Measurements from ENCODE around the gene ZNF8. TPM values are rescaled to one million over a fixed set of nuclear protein-coding genes. Genes with fewer than 3 reads are reported as not detected.

Gene ZNF8
- total RNA-seq = 1 to 10 TPM in 2 of 4 donors, under 1 TPM in 2; 0.78 to 2.1 (median 1.2) TPM

- Histone ChIP-seq H3K27ac (peak within 1 kb of the TSS; percentile 72 to 91 (median 83)), H3K27me3 (peaks cover 0 to 10% (median 7%) of the 10 kb centered on the region in 3 donors), H3K4me3 (peak within 1 kb of the TSS; percentile 74 to 82 (median 78)), H3K36me3 (peaks cover 0 to 11% of the 10 kb centered on the region in 2 donors), H3K4me1 (peaks cover 4 to 15% of the 10 kb centered on the region in 2 donors), H3K9me3 (peaks cover 0 to 5% (median 0%) of the 10 kb centered on the region in 3 donors)
- intact Hi-C loops (cut with DNase I; ENCODE audit: low total_unique reads) (loop anchor here (1.0 kb wide), 1 partner anchor 27 kb away; the partner anchor contains the start of gene ERVK3-1), in situ Hi-C loops (cut with MboI; ENCODE audit: low sequenced_read_pairs in 4 of 4) (no loop called here)
- ATAC-seq = peak; percentile 94 to 95
- DNase-seq = peak; percentile 85 to 89
- TF ChIP-seq POLR2A (IDR thresholded peaks at IDR 0.05) = peak; percentile 20 to 39
- TF ChIP-seq, protein P1, sequence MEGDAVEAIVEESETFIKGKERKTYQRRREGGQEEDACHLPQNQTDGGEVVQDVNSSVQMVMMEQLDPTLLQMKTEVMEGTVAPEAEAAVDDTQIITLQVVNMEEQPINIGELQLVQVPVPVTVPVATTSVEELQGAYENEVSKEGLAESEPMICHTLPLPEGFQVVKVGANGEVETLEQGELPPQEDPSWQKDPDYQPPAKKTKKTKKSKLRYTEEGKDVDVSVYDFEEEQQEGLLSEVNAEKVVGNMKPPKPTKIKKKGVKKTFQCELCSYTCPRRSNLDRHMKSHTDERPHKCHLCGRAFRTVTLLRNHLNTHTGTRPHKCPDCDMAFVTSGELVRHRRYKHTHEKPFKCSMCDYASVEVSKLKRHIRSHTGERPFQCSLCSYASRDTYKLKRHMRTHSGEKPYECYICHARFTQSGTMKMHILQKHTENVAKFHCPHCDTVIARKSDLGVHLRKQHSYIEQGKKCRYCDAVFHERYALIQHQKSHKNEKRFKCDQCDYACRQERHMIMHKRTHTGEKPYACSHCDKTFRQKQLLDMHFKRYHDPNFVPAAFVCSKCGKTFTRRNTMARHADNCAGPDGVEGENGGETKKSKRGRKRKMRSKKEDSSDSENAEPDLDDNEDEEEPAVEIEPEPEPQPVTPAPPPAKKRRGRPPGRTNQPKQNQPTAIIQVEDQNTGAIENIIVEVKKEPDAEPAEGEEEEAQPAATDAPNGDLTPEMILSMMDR (IDR thresholded peaks at IDR 0.05 in 4 of 5, conservative IDR thresholded peaks at IDR 0.05 in 1 of 5) = no peak
Measured at GRCh38 chr19:58278541-58279041, at the start of gene ZNF8. TSS of gene ZNF8 (plus strand) at chr19:58278955. CDS start at chr19:58279082, 127 bp downstream.

DNA sequence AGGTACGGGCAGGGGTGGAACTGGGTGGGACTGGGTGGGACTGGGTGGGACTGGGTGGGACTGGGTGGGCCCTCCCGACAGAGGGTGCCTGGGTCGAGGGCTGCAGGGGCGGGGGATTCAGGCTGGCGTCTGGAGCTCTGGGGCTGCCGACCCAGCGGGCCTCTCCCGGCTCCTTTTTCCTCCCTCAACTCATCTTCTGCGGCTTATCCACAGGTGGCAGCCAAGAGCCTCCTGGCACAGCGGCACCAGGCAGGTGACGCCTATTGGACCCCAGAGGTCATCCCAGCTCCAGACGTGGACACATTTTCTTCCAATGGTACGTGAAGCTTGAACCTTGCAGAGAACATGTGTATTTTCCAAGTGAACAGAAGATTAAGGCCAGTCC lies 49.5 kb upstream of the ZNF8 start:
- Histone ChIP-seq H3K4me1 (peaks cover 6 to 16% of the 10 kb centered on the region in 2 donors), H3K27me3 (peaks cover 0 to 3% (median 0%) of the 10 kb centered on the region in 3 donors), H3K36me3 (peaks cover 0 to 46% of the 10 kb centered on the region in 2 donors), H3K4me3 (peak overlapping the region; percentile 71 to 89 (median 76)), H3K27ac (peak overlapping the region in 1 of 4 donors; percentile 73), H3K9me3 (peaks cover 0 to 25% (median 2%) of the 10 kb centered on the region in 3 donors)
- TF ChIP-seq POLR2A (IDR thresholded peaks at IDR 0.05) = no peak
- TF ChIP-seq, protein P1 (IDR thresholded peaks at IDR 0.05 in 4 of 5, conservative IDR thresholded peaks at IDR 0.05 in 1 of 5) = no peak
- DNase-seq (no peak), ATAC-seq (no peak)
- intact Hi-C loops (cut with DNase I; ENCODE audit: low total_unique reads) (loop anchor here (2.0 kb wide), 1 partner anchor 46 kb away; the partner anchor contains the start of gene ZNF274), in situ Hi-C loops (cut with MboI; ENCODE audit: low sequenced_read_pairs in 4 of 4) (no loop called here)

DNA sequence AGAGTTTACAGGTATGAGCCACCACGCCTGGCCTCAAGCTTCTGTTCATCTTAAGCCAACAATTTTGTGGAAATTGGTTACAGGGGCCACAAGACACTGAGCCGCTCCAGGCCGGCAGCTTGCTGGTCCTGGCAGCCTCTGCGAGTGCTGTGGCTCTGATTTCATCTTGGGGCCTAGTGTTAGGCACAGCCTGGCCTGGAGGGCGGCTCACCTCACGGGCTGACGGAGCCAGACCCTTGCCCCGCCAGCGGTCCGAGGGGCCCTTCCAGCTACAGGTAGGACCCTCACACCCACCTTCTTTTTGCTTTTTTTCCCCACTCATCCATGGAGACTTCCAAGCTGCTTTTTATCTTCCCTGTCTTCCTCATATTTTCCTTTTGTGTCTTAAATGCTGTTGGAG lies 41.4 kb upstream of the ZNF8 start:
- H3K9me3 ChIP-seq = peaks cover under 1 to 26% (median 4%) of the 10 kb centered on the region in 3 donors

DNA sequence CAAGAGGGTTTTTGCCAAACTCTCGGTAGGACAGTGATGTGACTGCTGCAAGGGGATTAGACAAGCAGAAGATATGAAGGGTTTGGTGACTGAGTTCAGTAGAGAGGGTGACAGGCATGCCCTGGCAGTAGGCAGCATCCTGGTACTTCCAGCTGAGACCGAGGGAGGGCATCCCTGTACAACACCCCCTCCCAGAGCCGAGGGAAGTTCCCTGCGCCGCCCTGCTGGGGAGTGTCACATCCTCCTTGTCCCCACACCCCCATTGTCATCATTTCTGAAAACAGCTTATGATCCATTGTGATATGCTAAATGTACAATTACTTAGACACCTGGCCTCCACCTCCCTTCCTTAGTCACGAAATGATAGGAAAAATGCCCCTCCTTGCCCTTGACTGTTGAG lies 35.4 kb upstream of the ZNF8 start:
- in situ Hi-C loops (cut with MboI; ENCODE audit: low sequenced_read_pairs in 4 of 4) (no loop called here), intact Hi-C loops (cut with DNase I; ENCODE audit: low total_unique reads) (no loop called here)
- ATAC-seq (no peak), DNase-seq (no peak)
- Histone ChIP-seq H3K36me3 (peaks cover 9 to 81% of the 10 kb centered on the region in 2 donors), H3K9me3 (peaks cover 4 to 39% (median 31%) of the 10 kb centered on the region in 3 donors), H3K27ac (no peak overlapping the region), H3K4me3 (no peak overlapping the region), H3K4me1 (no peaks in the 10 kb centered on the region), H3K27me3 (no peaks in the 10 kb centered on the region)
- TF ChIP-seq, protein P1 (IDR thresholded peaks at IDR 0.05 in 4 of 5, conservative IDR thresholded peaks at IDR 0.05 in 1 of 5) = no peak
- TF ChIP-seq POLR2A (IDR thresholded peaks at IDR 0.05) = no peak

More for the DNA sequence above, 41.4 kb upstream of the ZNF8 start:
- in situ Hi-C loops (cut with MboI; ENCODE audit: low sequenced_read_pairs in 4 of 4) (no loop called here), intact Hi-C loops (cut with DNase I; ENCODE audit: low total_unique reads) (no loop called here)
- no peak for ATAC-seq
- TF ChIP-seq, protein P1 (IDR thresholded peaks at IDR 0.05 in 4 of 5, conservative IDR thresholded peaks at IDR 0.05 in 1 of 5) = no peak
- TF ChIP-seq POLR2A (IDR thresholded peaks at IDR 0.05) = no peak
- H3K27ac ChIP-seq = no peak overlapping the region
- H3K4me3 ChIP-seq = no peak overlapping the region
- DNase-seq = no peak
- no peaks in the 10 kb centered on the region for H3K27me3 ChIP-seq
- peaks cover 0 to 76% of the 10 kb centered on the region in 2 donors for H3K36me3 ChIP-seq
- H3K4me1 ChIP-seq = no peaks in the 10 kb centered on the region

Data from gastrocnemius medialis (tissue), 4 donors.